Stimulated activated CD4-positive, alpha-beta T cell treated with anti-CD3 and anti-CD28 coated beads, Interleukin-1b, Interleukin-23, amount 100 ng/mL, for 24 hours (primary cell): ENCODE measurements around the gene ABHD2.
"Not testable (repeated sequence)": the region's sequence is repeated elsewhere in the genome, so short reads cannot be mapped to it uniquely, and the experiment has no call there.

Source experiments
- DNase-seq, 4 experiments: peaks; one replicate each; pipeline ENCODE4 v3.0.0-alpha.2; 2020; ENCODE audit warnings: low read depth in 4 of 4, low spot score in 1 of 4

The ABHD2 gene

GRCh38 chr15:89217686-89218376 is 129.6 kb downstream of the ABHD2 start:
- DNase-seq, result no peak

GRCh38 chr15:89218531-89218930 is 130.3 kb downstream of the ABHD2 start:
- no peak for DNase-seq

- DNase-seq, result no peak
Observed at GRCh38 chr15:89221543-89221942, 133.3 kb downstream of the ABHD2 start, which contains the start of gene RLBP1. TSS of gene RLBP1 (minus strand) at chr15:89221579. CDS start at chr15:89218975, 2,604 bp downstream.

GRCh38 chr15:89225588-89225987 is 137.3 kb downstream of the ABHD2 start:
- DNase-seq, result no peak

GRCh38 chr15:89226359-89227221 is 138.3 kb downstream of the ABHD2 start:
- no peak for DNase-seq

GRCh38 chr15:89227425-89227824 is 139.2 kb downstream of the ABHD2 start:
- DNase-seq, result no peak

- DNase-seq, result no peak
Observed at GRCh38 chr15:89230277-89230676, 142.0 kb downstream of the ABHD2 start.

GRCh38 chr15:89231832-89232231 is 143.6 kb downstream of the ABHD2 start:
- DNase-seq, result no peak

- DNase-seq, result not testable (repeated sequence)
Observed at GRCh38 chr15:89239883-89240810, 151.9 kb downstream of the ABHD2 start.

- no peak for DNase-seq
Observed at GRCh38 chr15:89243046-89243690, 154.9 kb downstream of the ABHD2 start.

GRCh38 chr15:89243691-89244573 is 155.7 kb downstream of the ABHD2 start, which contains the start of gene FANCI:
TSS of gene FANCI (plus strand) at chr15:89243979. CDS start at chr15:89247648, 3,669 bp downstream.
- peak; percentile 95 to 97 (median 96) for DNase-seq

- no peak for DNase-seq
Observed at GRCh38 chr15:89244574-89244903, 156.3 kb downstream of the ABHD2 start.

- DNase-seq, result no peak
Observed at GRCh38 chr15:89247446-89247845, 159.2 kb downstream of the ABHD2 start.

- DNase-seq, result no peak
Observed at GRCh38 chr15:89248584-89248983, 160.3 kb downstream of the ABHD2 start.

- DNase-seq, result not testable (repeated sequence)
Observed at GRCh38 chr15:89250142-89250541, 161.9 kb downstream of the ABHD2 start.
